H1 (cell line): Measurements from ENCODE around the gene RHBDD2. TPM values are rescaled to one million over a fixed set of nuclear protein-coding genes. Genes with fewer than 3 reads are reported as not detected.

Source experiments
- BACH1 ChIP-seq: IDR thresholded peaks from 2 replicates; pipeline ENCODE4 v1.6.1; 2012; ENCODE audit warnings: low read length, improper control_type of control experiment
- E2F6 ChIP-seq: IDR thresholded peaks from 2 replicates; pipeline ENCODE4 v1.6.1; 2012; ENCODE audit warnings: inconsistent platforms
- EP300 ChIP-seq, 2 experiments: IDR thresholded peaks; 1 replicate in 1 of 2; 2 replicates in 1 of 2; pipeline ENCODE4 v1.6.1; 2011 to 2012; ENCODE audit warnings: low read depth in 2 of 2, low read length in 2 of 2, mild to moderate bottlenecking in 2 of 2, borderline replicate concordance in 1 of 2, inconsistent platforms in 1 of 2, moderate library complexity in 1 of 2
- GTF2F1 ChIP-seq: IDR thresholded peaks from 2 replicates; pipeline ENCODE4 v1.6.1; 2012; ENCODE audit warnings: low read depth, low read length, improper control_type of control experiment, borderline replicate concordance
- KDM4A ChIP-seq: IDR thresholded peaks from one replicate; pipeline ENCODE4 v1.7.1; 2012; ENCODE audit warnings: low read depth, mild to moderate bottlenecking, moderate library complexity, low read length, inconsistent platforms; ENCODE audit not compliant: severe bottlenecking
- MAFK ChIP-seq: IDR thresholded peaks from 2 replicates; pipeline ENCODE4 v1.6.1; 2012; ENCODE audit warnings: low read depth, mild to moderate bottlenecking, improper control_type of control experiment, low read length
- MAX ChIP-seq: IDR thresholded peaks from 2 replicates; pipeline ENCODE4 v1.6.1; 2012; ENCODE audit warnings: inconsistent platforms
- NANOG ChIP-seq: IDR thresholded peaks from 2 replicates; pipeline ENCODE4 v1.6.1; 2011; ENCODE audit warnings: low read length, low read depth, mild to moderate bottlenecking, inconsistent platforms; ENCODE audit not compliant: insufficient read depth, poor library complexity, severe bottlenecking
- RAD21 ChIP-seq, 2 experiments: IDR thresholded peaks in 1 of 2; conservative IDR thresholded peaks in 1 of 2; 2 replicates each; pipeline ENCODE4 v1.6.1; 2011; ENCODE audit warnings: low read depth in 2 of 2, low read length in 2 of 2, improper control_type of control experiment in 1 of 2, inconsistent platforms in 1 of 2, mild to moderate bottlenecking in 1 of 2, moderate library complexity in 1 of 2
- RNF2 ChIP-seq: fragments of 200-900, 300-1000 bp; sonication (generic); IDR thresholded peaks from 2 replicates; pipeline ENCODE4 v1.7.1; 2016; ENCODE audit warnings: borderline replicate concordance, low read depth, mild to moderate bottlenecking, antibody characterized with exemption, low read length; ENCODE audit not compliant: poor library complexity, severe bottlenecking; ENCODE audit errors: missing control alignments
- SP1 ChIP-seq: IDR thresholded peaks from 2 replicates; pipeline ENCODE4 v1.6.1; 2011; ENCODE audit warnings: low read depth, low read length
- SRF ChIP-seq: IDR thresholded peaks from 2 replicates; pipeline ENCODE4 v1.6.1; 2011; ENCODE audit warnings: mild to moderate bottlenecking, low read depth, low read length, moderate library complexity
- TAF1 ChIP-seq: IDR thresholded peaks from 2 replicates; pipeline ENCODE4 v1.6.1; 2011; ENCODE audit warnings: mild to moderate bottlenecking, low read depth, low read length
- TAF7 ChIP-seq: optimal IDR thresholded peaks from 2 replicates; pipeline ENCODE3; 2011; ENCODE audit warnings: low read depth, mild to moderate bottlenecking, inconsistent platforms, low read length, moderate library complexity, borderline replicate concordance
- TBP ChIP-seq: IDR thresholded peaks from 2 replicates; pipeline ENCODE4 v1.6.1; 2011; ENCODE audit warnings: low read depth, low read length, improper control_type of control experiment
- ZNF274 ChIP-seq: IDR thresholded peaks from 2 replicates; pipeline ENCODE4 v1.7.0; 2012; ENCODE audit warnings: low read length, borderline replicate concordance; ENCODE audit errors: extremely low read depth
- polyA plus RNA-seq, 7 experiments: library from polyadenylated mRNA; depleted of rRNA in 3 of 7; stranded (reverse) in 5 of 7; unstranded in 2 of 7; fragments of >200 nt in 5 of 7; fragments of 200-250 nt in 2 of 7; gene quantifications; 1 replicate in 5 of 7; 2 replicates in 1 of 7; 4 replicates in 1 of 7; pipeline versions ENCODE4 v1.2.1 to v1.2.3, GENCODE V29; 2011 to 2013; ENCODE audit warnings: missing spikeins in 2 of 7, mixed read lengths in 2 of 7
- total RNA-seq: library from RNA; stranded (reverse); fragmentation: NEBNext Ultra II Directional; extraction: Animal tissue kit (Norgen Biotek cat#: 25700); gene quantifications from 2 replicates; pipeline ENCODE4 v1.2.1, GENCODE V29; 2021

RHBDD2 gene
- total and polyA plus RNA-seq, 2 of the 8 experiments (the other 6 are each of a cell fraction or from before 2014, with no cell fraction given), result 28.3 to 65.5 TPM

- no peak for TF ChIP-seq NANOG
- peak; percentile 98 for TF ChIP-seq BACH1
- TF ChIP-seq RAD21 (IDR thresholded peaks at IDR 0.05 in 1 of 2, conservative IDR thresholded peaks at IDR 0.05 in 1 of 2; ENCODE audit: low read depth in 2 of 2, low read length in 2 of 2), result no peak
- no peak for TF ChIP-seq RNF2
- no peak for TF ChIP-seq SP1
- TF ChIP-seq TAF7, result no peak
- no peak for TF ChIP-seq SRF
- TF ChIP-seq MAX, result 0 out of 2 replicates have a peak, but pooled peaks have one; percentile 25
- no peak for TF ChIP-seq TBP
- no peak for TF ChIP-seq KDM4A
- TF ChIP-seq ZNF274, result no peak
- no peak for TF ChIP-seq E2F6
- no peak for TF ChIP-seq TAF1
- TF ChIP-seq GTF2F1, result no peak
- TF ChIP-seq MAFK, result peak; percentile 87
- TF ChIP-seq EP300 (IDR thresholded peaks at IDR 0.05; ENCODE audit: borderline replicate concordance in 1 of 2, low read depth in 2 of 2, low read length in 2 of 2), result no peak
These were observed 59.3 kb downstream of the RHBDD2 start (continued) for GRCh38 chr7:75937958-75938786.
